T-helper 2 cell treated with Interferon-gamma antibody and Interleukin-4, amounts not matched to agents 5 μg/mL and 100 μg/mL, for 36 hours (primary cell): ENCODE measurements around the gene COMMD6.
A peak's percentile ranks its signal among the peaks of the same experiment; 100 is the strongest.
"Not testable (repeated sequence)": the region's sequence is repeated elsewhere in the genome, so short reads cannot be mapped to it uniquely, and the experiment has no call there.

Experiments
- DNase-seq: peaks from one replicate; pipeline ENCODE4 v3.0.0; 2021; ENCODE audit warnings: low spot score
- H3K27ac Mint-ChIP-seq: one replicate; pipeline ENCODE4 v1.8.0; 2021; ENCODE audit warnings: mild to moderate bottlenecking, mixed read lengths
- H3K27me3 Mint-ChIP-seq: one replicate; pipeline ENCODE4 v1.8.0; 2021; ENCODE audit warnings: low read depth, mixed read lengths
- H3K36me3 Mint-ChIP-seq: one replicate; pipeline ENCODE4 v1.8.0; 2021; ENCODE audit warnings: low read depth, mixed read lengths
- H3K4me1 Mint-ChIP-seq: one replicate; pipeline ENCODE4 v1.8.0; 2021; ENCODE audit warnings: low read depth, mixed read lengths
- H3K4me3 Mint-ChIP-seq: one replicate; pipeline ENCODE4 v1.8.0; 2022; ENCODE audit warnings: mild to moderate bottlenecking, moderate library complexity, mixed read lengths
- H3K9me3 Mint-ChIP-seq: one replicate; pipeline ENCODE4 v1.8.0; 2021; ENCODE audit warnings: mixed read lengths

COMMD6 gene

DNA sequence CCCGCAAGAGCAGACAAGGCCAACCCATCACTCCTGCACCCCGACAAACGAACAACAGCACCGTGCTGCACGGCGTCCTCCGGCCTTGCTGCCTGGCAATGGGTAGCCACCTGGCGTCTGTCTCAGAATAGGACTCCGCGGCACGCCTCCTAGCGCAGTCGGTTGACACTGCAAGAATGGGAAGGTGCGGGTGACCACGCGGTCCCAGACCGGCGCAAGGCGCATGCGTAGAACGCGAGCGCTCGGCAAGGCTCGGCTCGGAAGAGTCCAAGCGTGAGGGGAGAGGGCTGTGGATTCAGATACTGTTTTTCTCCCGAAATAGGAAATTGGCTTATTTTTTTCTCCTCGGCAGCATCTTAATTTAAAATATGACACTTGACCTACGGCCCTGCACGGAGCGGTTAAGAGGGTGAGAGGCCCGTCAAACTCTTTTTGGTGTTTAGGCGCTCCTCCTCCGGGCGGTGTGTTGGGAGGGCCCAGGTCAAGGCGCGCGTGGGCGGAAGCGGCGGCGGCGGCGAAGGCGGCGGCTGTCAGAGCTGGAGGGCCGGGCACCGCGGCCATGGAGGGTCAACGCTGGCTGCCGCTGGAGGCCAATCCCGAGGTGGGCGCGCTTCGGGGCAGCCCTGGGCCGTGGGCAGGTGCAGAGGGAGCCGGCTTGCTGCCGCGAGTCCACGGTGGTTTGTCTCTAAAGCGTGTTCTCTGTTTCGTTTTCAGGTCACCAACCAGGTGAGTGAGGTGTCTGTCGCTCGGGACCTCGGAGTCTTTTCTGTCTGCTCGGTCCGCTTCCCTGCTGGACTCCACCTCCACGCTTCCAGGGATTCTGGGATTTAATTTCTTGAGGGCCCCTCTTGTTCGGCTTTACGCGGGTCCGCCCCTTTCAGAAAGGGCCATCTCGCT lies 11.9 kb upstream of the COMMD6 start, which contains the start of gene UCHL3:
Gene UCHL3 (plus strand): TSS at position 530 of the 897 bp plus-strand sequence. CDS start 30 bp downstream, at position 560.
- no peaks in the 10 kb centered on the region for H3K27me3 Mint-ChIP-seq
- peak within 1 kb of the TSS; percentile 98 for H3K4me3 Mint-ChIP-seq
- H3K27ac Mint-ChIP-seq = peak within 1 kb of the TSS; percentile 94
- H3K4me1 Mint-ChIP-seq = peaks cover 19% of the 10 kb centered on the region
- DNase-seq = peak; percentile 97
- H3K36me3 Mint-ChIP-seq = peaks cover 14% of the 10 kb centered on the region
- no peaks in the 10 kb centered on the region for H3K9me3 Mint-ChIP-seq

DNA sequence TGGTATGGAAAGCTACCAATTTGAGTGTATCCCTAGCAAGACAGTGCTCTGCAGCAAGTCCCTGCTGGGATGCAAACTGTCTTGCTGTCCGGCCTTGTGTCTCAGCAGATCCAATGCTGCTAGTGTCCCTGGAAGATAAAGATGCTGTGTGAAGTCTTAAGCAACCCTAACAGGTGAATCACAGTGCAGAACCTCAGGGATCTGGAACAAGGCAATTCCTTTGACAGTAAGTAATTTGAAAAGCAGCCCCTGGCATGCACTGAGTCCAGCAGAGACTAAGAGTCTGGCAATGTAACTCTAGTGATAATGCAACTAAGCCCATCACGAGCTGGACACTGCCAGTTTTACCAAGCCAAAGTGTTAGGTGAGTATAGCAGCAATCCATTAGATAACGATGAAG lies 10.3 kb upstream of the COMMD6 start:
- no peak overlapping the region for H3K4me3 Mint-ChIP-seq
- H3K9me3 Mint-ChIP-seq = no peaks in the 10 kb centered on the region
- DNase-seq = no peak
- H3K36me3 Mint-ChIP-seq = no peaks in the 10 kb centered on the region
- H3K27me3 Mint-ChIP-seq = no peaks in the 10 kb centered on the region
- H3K27ac Mint-ChIP-seq = no peak overlapping the region
- H3K4me1 Mint-ChIP-seq = peaks cover 14% of the 10 kb centered on the region

DNA sequence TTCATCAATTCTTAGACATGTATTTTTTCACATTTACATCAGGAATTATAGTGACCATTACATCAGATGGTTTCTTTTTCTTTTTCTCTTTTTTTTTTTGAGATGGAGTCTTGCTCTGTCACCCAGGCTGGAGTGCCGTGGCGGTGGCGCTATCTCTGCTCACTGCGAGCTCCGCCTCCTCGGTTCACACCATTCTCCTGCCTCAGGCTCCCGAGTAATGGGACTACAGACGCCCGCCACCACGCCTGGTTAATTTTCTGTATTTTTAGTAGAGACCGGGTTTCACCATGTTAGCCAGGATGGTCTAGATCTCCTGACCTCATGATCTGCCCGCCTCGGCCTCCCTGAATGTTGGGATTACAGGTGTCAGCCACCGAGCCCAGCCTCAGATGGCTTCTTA lies 7.7 kb upstream of the COMMD6 start:
- H3K27me3 Mint-ChIP-seq, H3K4me3 Mint-ChIP-seq, H3K27ac Mint-ChIP-seq, H3K9me3 Mint-ChIP-seq, DNase-seq, H3K4me1 Mint-ChIP-seq, H3K36me3 Mint-ChIP-seq: not testable (repeated sequence)

DNA sequence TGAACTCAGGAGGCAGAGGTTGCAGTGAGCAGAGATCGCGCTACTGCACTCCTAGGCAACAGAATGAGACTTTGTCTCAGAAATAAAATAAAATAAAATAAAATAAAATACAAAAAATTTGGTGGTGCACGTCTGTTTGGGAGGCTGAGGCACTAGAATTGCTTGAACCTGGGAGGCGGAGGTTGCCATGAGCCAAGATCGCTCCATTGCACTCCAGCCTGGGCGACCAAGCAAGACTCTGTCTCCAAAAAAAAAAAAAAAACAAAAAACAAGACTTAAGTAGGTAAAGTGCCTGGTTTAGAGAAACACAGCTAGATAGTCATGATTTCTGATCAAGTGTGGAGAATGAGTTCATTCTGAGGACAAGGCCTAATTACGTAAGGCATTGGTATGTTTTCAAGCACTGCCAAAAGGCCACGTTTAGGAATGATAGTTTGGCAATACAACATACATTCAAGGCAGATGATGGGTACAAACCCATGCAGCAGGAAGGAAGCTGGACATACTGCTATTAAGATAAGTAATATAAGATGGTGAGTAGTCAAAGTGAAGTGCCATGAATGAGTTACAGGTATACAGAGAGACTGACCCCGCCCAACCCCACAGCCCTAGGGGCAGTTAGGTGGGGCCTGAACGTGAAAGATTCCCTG lies 7.2 kb upstream of the COMMD6 start:
- no peaks in the 10 kb centered on the region for H3K27me3 Mint-ChIP-seq
- H3K4me3 Mint-ChIP-seq = no peak overlapping the region
- H3K9me3 Mint-ChIP-seq = no peaks in the 10 kb centered on the region
- H3K27ac Mint-ChIP-seq = no peak overlapping the region
- DNase-seq = no peak
- H3K4me1 Mint-ChIP-seq = peaks cover 6% of the 10 kb centered on the region
- no peaks in the 10 kb centered on the region for H3K36me3 Mint-ChIP-seq

DNA sequence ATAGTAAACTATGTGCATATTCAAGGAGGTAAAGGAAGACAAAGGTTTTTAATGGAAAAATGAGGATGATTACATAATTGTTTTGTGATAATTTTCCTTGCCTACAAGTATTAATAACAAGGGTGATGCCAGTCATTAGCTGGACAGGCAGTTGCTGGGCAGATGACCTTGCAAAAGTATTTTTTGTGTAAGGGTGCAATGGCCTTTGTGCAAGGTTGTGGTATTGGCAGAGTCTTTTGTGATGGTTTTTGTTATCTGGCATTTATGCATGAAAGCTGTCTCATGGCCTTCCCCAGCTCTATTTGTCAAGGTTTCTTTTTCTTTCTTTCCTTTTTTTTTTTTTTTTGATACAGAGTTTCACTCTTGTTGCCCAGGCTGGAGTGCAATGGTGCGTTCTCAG lies 4.3 kb upstream of the COMMD6 start:
- no peak for DNase-seq
- no peaks in the 10 kb centered on the region for H3K27me3 Mint-ChIP-seq
- peaks cover 8% of the 10 kb centered on the region for H3K4me1 Mint-ChIP-seq
- no peaks in the 10 kb centered on the region for H3K36me3 Mint-ChIP-seq
- no peak overlapping the region for H3K27ac Mint-ChIP-seq
- H3K9me3 Mint-ChIP-seq = no peaks in the 10 kb centered on the region
- H3K4me3 Mint-ChIP-seq = no peak overlapping the region

DNA sequence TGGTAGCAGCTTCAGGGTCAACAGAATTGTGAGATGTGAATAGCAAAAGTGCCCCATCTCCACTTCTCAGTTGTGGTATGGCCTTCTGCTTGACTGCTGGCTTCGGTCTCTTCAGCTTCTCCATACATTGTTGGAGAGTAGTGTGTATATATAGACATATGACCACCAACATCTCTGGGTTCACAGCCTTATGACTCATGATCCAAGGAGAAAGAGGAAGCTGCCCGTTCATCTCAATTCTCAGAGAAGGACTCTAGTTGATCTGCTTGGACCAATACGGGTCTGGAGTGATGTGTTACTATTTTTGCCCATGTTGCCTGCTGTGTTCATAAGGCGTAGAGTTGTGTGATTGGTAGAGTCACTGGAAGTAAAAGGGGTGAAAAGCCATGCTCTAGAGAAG lies 3.6 kb upstream of the COMMD6 start:
- DNase-seq = no peak
- no peak overlapping the region for H3K4me3 Mint-ChIP-seq
- H3K27me3 Mint-ChIP-seq = no peaks in the 10 kb centered on the region
- H3K4me1 Mint-ChIP-seq = peaks cover 15% of the 10 kb centered on the region
- H3K27ac Mint-ChIP-seq = no peak overlapping the region
- no peaks in the 10 kb centered on the region for H3K9me3 Mint-ChIP-seq
- peaks cover 2% of the 10 kb centered on the region for H3K36me3 Mint-ChIP-seq

DNA sequence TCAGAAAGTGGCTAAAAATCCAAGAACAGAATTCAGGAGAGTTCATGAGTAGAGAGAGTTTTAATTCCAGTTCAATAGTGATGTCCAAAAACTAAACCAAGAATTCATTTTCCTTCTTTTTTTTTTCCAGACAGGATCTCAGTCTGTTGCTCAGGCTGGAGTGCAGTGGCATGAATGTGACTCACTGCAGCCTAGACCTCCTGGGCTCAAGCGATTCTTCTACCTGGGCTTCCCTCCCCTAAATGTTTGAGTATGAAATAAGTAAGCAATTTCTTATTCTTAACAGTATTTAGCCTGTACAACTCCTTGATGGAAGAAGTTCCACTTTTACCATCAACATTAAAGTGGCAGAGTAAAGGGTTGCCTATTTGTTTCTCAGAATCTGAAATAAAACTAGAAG lies 3.8 kb downstream of the COMMD6 start:
- H3K4me3 Mint-ChIP-seq = no peak overlapping the region
- H3K27me3 Mint-ChIP-seq = no peaks in the 10 kb centered on the region
- DNase-seq = no peak
- no peak overlapping the region for H3K27ac Mint-ChIP-seq
- H3K4me1 Mint-ChIP-seq = peaks cover 45% of the 10 kb centered on the region
- peaks cover 32% of the 10 kb centered on the region for H3K36me3 Mint-ChIP-seq
- no peaks in the 10 kb centered on the region for H3K9me3 Mint-ChIP-seq

DNA sequence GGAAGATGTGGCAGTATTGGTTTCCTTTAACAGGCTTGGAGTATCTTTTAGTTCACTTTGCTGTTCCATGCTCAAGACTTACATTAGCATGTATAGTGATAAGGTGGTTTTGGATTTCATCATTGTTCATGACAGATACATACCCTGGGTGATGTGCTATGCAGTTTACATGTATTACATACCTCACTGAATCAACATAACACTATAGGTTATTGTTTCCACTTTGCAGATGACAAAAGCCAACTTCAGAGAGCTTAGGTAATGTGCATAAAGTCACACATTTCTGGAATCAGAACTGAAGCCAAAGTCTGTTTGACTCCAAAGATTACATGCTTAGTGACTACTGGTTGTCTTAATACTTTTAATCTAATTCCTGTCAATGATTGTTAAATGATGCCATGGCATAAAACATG lies 7.1 kb downstream of the COMMD6 start:
- H3K4me3 Mint-ChIP-seq = peak overlapping the region; percentile 15

DNA sequence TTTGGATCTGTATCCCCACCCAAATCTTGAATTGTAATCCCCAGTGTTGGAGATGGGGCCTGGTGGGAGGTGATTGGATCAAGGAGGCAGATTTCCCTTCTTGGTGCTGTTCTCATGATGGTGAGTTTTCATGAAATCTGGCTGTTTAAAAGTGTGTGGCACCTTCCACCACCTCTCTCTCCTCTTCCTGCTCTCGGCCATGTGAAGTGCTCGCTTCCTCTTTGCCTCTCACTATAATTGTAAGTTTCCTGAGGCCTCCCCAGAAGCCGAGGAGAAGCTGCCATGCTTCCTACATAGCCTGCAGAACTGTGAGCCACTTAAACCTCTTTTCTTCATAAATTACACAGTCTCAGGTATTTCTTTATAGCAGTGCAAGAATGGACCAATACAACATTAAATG lies 15.7 kb downstream of the COMMD6 start:
- Mint-ChIP-seq H3K4me3 (no peak overlapping the region), H3K27me3 (no peaks in the 10 kb centered on the region), H3K9me3 (peaks cover 6% of the 10 kb centered on the region), H3K4me1 (no peaks in the 10 kb centered on the region), H3K36me3 (peaks cover 16% of the 10 kb centered on the region), H3K27ac (no peak overlapping the region)
- no peak for DNase-seq

More for the DNA sequence above, 7.1 kb downstream of the COMMD6 start:
- H3K27ac Mint-ChIP-seq = no peak overlapping the region
- peaks cover 29% of the 10 kb centered on the region for H3K4me1 Mint-ChIP-seq
- peaks cover 43% of the 10 kb centered on the region for H3K36me3 Mint-ChIP-seq
- no peaks in the 10 kb centered on the region for H3K9me3 Mint-ChIP-seq
- H3K27me3 Mint-ChIP-seq = no peaks in the 10 kb centered on the region
- DNase-seq = no peak

DNA sequence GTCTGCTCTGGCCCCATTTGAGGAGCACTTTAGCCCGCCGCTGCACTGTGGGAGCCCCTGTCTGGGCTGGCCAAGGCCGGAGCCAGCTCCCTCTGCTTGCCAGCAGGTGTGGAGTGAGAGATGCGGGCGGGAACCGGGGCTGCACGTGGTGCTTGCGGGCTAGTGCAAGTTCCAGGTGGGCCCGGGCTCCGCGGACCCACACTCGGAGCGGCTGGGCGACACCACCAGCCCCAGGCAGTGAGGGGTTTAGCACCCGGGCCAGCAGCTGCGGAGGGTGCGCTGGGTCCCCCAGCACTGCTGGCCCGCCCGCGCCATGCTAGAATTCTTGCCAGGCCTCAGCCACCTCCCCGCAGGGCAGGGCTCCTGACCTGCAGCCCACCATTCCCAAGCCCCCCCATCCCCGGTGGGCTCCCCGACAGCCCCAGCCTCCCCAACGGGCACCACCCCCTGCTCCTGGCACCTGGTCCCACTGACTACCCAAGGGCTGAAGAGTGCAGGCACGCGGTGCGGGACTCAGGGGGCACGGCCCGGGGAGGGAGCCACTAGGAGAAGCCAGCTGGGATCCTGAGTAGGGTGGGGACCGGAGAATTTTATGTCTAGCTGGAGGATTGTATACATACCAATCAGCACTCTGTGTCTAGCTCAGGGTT lies 19.1 kb downstream of the COMMD6 start:
- DNase-seq = no peak
- Mint-ChIP-seq H3K4me1 (peaks cover 3% of the 10 kb centered on the region), H3K27me3 (peaks cover 4% of the 10 kb centered on the region), H3K9me3 (peaks cover 6% of the 10 kb centered on the region), H3K27ac (no peak overlapping the region), H3K4me3 (no peak overlapping the region), H3K36me3 (no peaks in the 10 kb centered on the region)

DNA sequence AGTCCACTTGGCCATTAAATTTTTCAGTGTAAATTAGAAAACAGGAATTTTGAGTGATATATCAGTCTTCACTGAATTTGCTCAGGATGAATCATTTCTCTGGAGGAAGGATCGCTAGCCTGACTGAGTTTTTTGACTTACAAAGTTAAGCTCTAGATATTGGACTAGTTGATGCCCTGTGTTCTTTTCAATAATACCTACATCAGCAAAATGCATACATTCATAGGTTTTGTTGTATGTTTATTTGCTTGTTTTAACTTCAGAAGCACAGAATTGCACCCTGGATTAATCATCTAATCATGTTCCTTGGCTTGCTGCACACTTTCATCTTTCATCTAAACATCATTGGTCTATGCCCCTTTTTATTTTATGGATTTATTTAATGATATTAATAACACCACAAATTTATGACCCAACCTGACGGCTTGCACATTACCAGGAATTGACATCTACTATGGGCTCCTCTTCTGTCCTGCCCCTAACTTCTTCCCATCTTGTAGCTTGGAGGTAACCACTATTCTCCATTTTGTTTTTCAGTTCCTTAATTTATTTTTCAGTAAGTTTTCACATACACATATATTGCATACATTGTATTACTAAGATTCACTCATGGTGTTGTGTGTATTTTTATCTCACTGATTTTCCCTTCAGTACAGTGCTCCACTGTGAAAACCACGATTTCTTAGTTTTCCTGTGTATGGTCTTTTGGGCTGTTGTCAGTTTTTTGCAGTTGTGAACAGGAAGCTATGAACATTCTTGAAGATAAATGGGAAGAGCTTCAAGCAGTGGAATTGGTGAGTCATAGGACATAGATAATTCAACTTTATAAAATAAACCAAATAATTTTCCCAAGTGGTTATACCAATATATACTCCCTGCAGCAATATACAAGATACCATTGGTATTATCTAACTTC lies 23.3 kb downstream of the COMMD6 start:
- DNase-seq = no peak
- Mint-ChIP-seq H3K36me3 (no peaks in the 10 kb centered on the region), H3K4me3 (no peak overlapping the region)

DNA sequence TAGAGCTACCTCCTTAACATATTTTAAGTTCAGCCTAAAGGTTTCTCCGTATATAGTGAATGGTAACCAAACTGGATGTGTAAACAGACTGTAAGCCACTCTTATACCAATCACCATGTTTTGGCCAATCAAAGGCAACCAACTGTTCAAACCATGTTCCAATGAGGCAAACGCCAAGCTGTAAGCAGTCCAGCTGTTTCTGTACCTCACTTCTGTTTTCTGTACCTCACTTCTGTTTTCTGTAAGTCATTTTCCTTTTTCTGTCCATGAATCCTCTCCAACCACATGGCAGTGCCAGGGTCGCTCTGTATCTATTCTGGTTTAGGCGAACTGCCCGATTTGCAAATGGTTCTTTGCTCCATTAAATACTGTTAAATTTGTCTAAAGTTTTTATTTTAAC lies 24.4 kb downstream of the COMMD6 start:
- H3K4me1 Mint-ChIP-seq = peaks cover 5% of the 10 kb centered on the region
- no peaks in the 10 kb centered on the region for H3K9me3 Mint-ChIP-seq
- no peak for DNase-seq
- no peak overlapping the region for H3K4me3 Mint-ChIP-seq
- peaks cover 8% of the 10 kb centered on the region for H3K27me3 Mint-ChIP-seq
- no peak overlapping the region for H3K27ac Mint-ChIP-seq
- H3K36me3 Mint-ChIP-seq = no peaks in the 10 kb centered on the region

More for the DNA sequence above, 23.3 kb downstream of the COMMD6 start:
- H3K27me3 Mint-ChIP-seq = peaks cover 8% of the 10 kb centered on the region
- no peaks in the 10 kb centered on the region for H3K9me3 Mint-ChIP-seq
- no peak overlapping the region for H3K27ac Mint-ChIP-seq
- peaks cover 5% of the 10 kb centered on the region for H3K4me1 Mint-ChIP-seq

DNA sequence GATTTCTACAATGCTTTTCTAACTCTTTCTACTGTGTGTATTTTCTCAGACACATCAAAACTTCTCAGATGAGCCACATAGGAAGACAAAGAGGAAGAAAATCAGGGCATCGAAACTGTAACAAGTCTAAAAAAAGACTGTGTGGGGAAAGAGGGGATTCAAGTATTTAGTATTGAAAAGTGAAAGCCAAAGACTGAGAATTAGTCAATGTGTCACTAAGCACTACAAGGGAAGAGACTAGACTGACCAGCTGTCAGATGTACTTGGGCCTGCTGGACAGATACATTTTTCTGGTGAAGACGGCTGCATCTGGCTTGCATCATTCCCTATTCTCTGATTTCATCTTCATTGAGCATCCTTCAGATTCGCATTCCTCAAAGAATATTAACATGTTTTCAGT lies 25.4 kb downstream of the COMMD6 start:
- Mint-ChIP-seq H3K9me3 (no peaks in the 10 kb centered on the region), H3K36me3 (no peaks in the 10 kb centered on the region), H3K27me3 (peaks cover 8% of the 10 kb centered on the region), H3K4me1 (peaks cover 5% of the 10 kb centered on the region), H3K27ac (no peak overlapping the region), H3K4me3 (no peak overlapping the region)
- no peak for DNase-seq
